ENCODE results near the gene LFNG.

LFNG gene

GRCh38 chr7:2519119-2519930, at the start of gene LFNG:
Gene LFNG, plus strand, starts transcription at chr7:2519774. Its CDS starts 88 bp downstream, at chr7:2519862.
- peak; percentile 82 for DNase-seq

GRCh38 chr7:2470204-2471021, 49.2 kb upstream of the LFNG start:
- no peak for DNase-seq

GRCh38 chr7:2471022-2471329, 48.6 kb upstream of the LFNG start:
- no peak for DNase-seq

GRCh38 chr7:2471396-2471795, 48.2 kb upstream of the LFNG start:
- peak; percentile 37 for DNase-seq

- no peak for DNase-seq
Measured at GRCh38 chr7:2472739-2473138, 46.8 kb upstream of the LFNG start.

- DNase-seq, result no peak
Measured at GRCh38 chr7:2473496-2474180, 45.9 kb upstream of the LFNG start.

- DNase-seq, result no peak
Measured at GRCh38 chr7:2474224-2474623, 45.4 kb upstream of the LFNG start.

- no peak for DNase-seq
Measured at GRCh38 chr7:2474813-2475677, 44.5 kb upstream of the LFNG start.

- no peak for DNase-seq
Measured at GRCh38 chr7:2475678-2476015, 43.9 kb upstream of the LFNG start.

- DNase-seq, result no peak
Measured at GRCh38 chr7:2476298-2476697, 43.3 kb upstream of the LFNG start, which contains the start of gene GRIFIN. Gene GRIFIN, minus strand, starts transcription at chr7:2476398. Its CDS starts 15 bp downstream, at chr7:2476383.

- no peak for DNase-seq
Measured at GRCh38 chr7:2476776-2477446, 42.7 kb upstream of the LFNG start.

GRCh38 chr7:2477447-2478398, 41.9 kb upstream of the LFNG start:
- peak; percentile 13 for DNase-seq

- DNase-seq, result peak; percentile 55
Measured at GRCh38 chr7:2478399-2478785, 41.2 kb upstream of the LFNG start.

- no peak for DNase-seq
Measured at GRCh38 chr7:2478800-2479199, 40.8 kb upstream of the LFNG start.

- DNase-seq, result no peak
Measured at GRCh38 chr7:2479276-2480069, 40.1 kb upstream of the LFNG start.

GRCh38 chr7:2480070-2480408, 39.5 kb upstream of the LFNG start:
- no peak for DNase-seq

- no peak for DNase-seq
Measured at GRCh38 chr7:2481195-2481594, 38.4 kb upstream of the LFNG start.

GRCh38 chr7:2482725-2483451, 36.7 kb upstream of the LFNG start:
- no peak for DNase-seq

- no peak for DNase-seq
Measured at GRCh38 chr7:2483494-2483893, 36.1 kb upstream of the LFNG start.

GRCh38 chr7:2484868-2485267, 34.7 kb upstream of the LFNG start:
- no peak for DNase-seq

Measured in NCI-H2029 (cell line).